ENCODE data around the gene OR2AG2. TPM values are rescaled to one million over a fixed set of nuclear protein-coding genes. Genes with fewer than 3 reads are reported as not detected.

Gene OR2AG2, protein sequence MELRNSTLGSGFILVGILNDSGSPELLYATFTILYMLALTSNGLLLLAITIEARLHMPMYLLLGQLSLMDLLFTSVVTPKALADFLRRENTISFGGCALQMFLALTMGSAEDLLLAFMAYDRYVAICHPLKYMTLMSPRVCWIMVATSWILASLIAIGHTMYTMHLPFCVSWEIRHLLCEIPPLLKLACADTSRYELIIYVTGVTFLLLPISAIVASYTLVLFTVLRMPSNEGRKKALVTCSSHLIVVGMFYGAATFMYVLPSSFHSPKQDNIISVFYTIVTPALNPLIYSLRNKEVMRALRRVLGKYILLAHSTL
- 0.05 TPM in 2 of 5 replicates, not detected in the others for total RNA-seq (2022; extraction: Qiagen RNA extraction)

DNA sequence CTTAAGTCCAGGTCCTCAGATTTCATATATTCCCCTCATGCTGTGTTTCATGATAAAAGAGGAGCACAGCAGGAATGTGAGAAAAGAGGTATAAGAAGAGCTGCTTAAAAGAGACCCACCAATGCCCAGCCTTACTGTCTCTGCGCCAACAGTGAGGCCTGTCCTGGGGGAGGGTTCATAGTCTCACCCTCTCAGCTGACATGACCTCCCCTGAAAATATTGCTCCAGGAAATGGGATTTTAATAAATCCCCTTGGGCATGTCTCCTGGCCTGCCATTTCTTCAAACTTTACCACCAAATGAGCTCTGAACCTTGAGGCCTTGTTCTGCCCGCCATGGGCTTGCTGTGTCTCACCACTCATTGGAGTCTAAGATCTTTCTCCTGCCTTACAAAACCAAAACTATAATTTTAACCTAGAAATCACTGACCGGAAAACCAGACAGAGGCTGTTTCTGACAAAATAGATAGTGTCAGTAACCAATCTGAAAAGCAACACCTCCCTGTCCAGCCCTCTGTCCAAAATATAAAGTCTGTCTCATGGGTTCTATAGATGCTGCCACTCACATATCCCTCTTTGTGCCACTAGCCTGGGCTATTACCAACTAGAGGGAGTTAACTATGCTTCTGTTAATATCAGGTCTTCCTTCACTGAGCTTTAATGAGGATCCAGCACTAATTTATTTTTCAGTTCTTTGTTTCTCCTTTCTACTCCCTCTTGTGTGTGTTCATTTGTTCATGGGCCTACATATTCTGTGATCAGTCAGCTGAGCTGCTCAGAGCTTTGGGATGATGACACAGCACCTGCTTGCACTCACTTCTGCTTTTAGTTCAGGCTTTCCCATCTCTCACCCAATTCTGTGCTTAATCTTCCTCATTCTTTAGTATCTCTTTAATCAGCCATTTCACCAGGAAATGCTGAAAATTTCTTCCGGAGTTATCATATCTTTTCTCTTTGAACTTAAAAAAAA, at the start of gene OR2AG2:
Gene OR2AG2, minus strand, starts transcription at position 51 of the 968 bp plus-strand sequence. CDS start 3,019 bp downstream, outside the sequence.

DNA sequence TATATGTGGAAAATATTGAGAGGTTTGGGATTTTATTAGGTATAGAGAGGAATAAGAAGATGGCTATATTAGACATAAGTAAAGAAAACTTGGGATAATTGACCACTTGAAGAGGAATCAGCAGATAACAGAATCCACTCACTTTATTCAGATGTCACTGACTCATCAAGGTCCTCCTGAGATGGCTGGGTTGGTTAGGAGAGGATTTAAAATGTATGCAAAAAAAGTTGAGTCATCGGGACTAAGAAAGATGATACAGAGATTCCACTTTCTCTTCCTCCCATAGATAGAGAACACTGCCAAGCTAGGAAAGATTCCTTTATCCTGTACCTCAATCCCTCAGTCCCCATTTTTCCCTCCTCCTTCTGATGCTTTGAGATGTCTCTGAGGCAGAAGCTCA, 27.6 kb upstream of the OR2AG2 start, which contains the start of gene OR6A2:
Gene OR6A2, minus strand, starts transcription at position 288 of the 400 bp plus-strand sequence. CDS start 3,981 bp downstream, outside the sequence.

DNA sequence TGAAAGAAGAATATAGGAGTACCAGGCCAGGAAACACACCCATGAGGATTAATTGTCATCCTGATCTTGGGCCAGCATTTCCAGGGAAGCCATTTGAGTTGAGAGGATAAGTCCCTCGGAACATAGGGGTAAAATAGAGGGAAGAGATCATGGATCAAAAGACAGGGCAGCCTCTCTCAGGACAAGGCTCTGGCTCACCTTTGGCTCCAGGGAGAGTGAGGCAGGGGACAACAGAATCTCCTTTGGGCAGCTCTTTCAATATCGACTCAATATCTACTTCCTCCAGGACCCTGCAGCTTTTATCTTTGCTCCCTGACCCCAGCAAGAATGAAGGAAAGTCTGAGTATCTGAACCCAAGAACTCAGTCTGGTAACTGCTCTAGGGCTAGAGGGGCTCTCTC, 10.9 kb upstream of the OR2AG2 start, which contains the start of gene OR2AG1:
Gene OR2AG1, plus strand, starts transcription at position 301 of the 400 bp plus-strand sequence. CDS start 2,018 bp downstream, outside the sequence.

Other genes starting within 250 kb of the OR2AG2 start
- 25.9 to 36.6 TPM (median 32.9 TPM) in 5 replicates for gene RRP8, start 168.4 kb downstream of the OR2AG2 start, total RNA-seq (2022; extraction: Qiagen RNA extraction)
- gene ILK, start 168.2 kb downstream of the OR2AG2 start, total RNA-seq (2022; extraction: Qiagen RNA extraction): 114 to 121 TPM (median 118 TPM) in 5 replicates
- 157 to 250 TPM (median 230 TPM) in 5 replicates for gene TAF10, start 159.8 kb downstream of the OR2AG2 start, total RNA-seq (2022; extraction: Qiagen RNA extraction)
- 40.5 to 48.1 TPM (median 47.4 TPM) in 5 replicates for gene TPP1, start 152.6 kb downstream of the OR2AG2 start, total RNA-seq (2022; extraction: Qiagen RNA extraction)
- gene DCHS1, start 116.2 kb downstream of the OR2AG2 start, total RNA-seq (2022; extraction: Qiagen RNA extraction): 0.06 to 0.13 TPM (median 0.11 TPM) in 5 replicates
- gene MRPL17, start 88.6 kb downstream of the OR2AG2 start, total RNA-seq (2022; extraction: Qiagen RNA extraction): 91.6 to 113 TPM (median 106 TPM) in 5 replicates
- not detected in 5 replicates for gene OR2AG1, start 11.0 kb upstream of the OR2AG2 start, total RNA-seq (2022; extraction: Qiagen RNA extraction)
- gene OR6A2, start 27.7 kb upstream of the OR2AG2 start, total RNA-seq (2022; extraction: Qiagen RNA extraction): not detected in 5 replicates
- gene OR10A5, start 73.7 kb upstream of the OR2AG2 start, total RNA-seq (2022; extraction: Qiagen RNA extraction): not detected in 5 replicates
- gene OR10A2, start 91.1 kb upstream of the OR2AG2 start, total RNA-seq (2022; extraction: Qiagen RNA extraction): not detected in 5 replicates
- not detected in 5 replicates for gene OR10A4, start 104.6 kb upstream of the OR2AG2 start, total RNA-seq (2022; extraction: Qiagen RNA extraction)
- gene OR2D2, start 120.5 kb upstream of the OR2AG2 start, total RNA-seq (2022; extraction: Qiagen RNA extraction): not detected in 5 replicates
- not detected in 5 replicates for gene OR2D3, start 149.0 kb upstream of the OR2AG2 start, total RNA-seq (2022; extraction: Qiagen RNA extraction)
- gene ZNF215, start 154.4 kb upstream of the OR2AG2 start, total RNA-seq (2022; extraction: Qiagen RNA extraction): 0.85 to 1.3 TPM (median 1.1 TPM) in 5 replicates
- gene ZNF214, start 248.4 kb upstream of the OR2AG2 start, total RNA-seq (2022; extraction: Qiagen RNA extraction): 0.57 to 1.1 TPM (median 0.79 TPM) in 5 replicates
- gene NLRP14, start 248.5 kb upstream of the OR2AG2 start, total RNA-seq (2022; extraction: Qiagen RNA extraction): not detected in 5 replicates